ENCODE data around the gene APP. TPM values are rescaled to one million over a fixed set of nuclear protein-coding genes. Genes with fewer than 3 reads are reported as not detected.

Gene APP
- total and polyA plus RNA-seq, 12 donors = 106 to 434 (median 389) TPM

GRCh38 chr21:25834381-25834780, 336.2 kb downstream of the APP start:
- no peak for TF ChIP-seq CTCF (IDR thresholded peaks at IDR 0.05)
- Histone ChIP-seq H3K27ac (no peak overlapping the region), H3K27me3 (no peaks in the 10 kb centered on the region), H3K9me3 (peaks cover 0 to 26% (median 3%) of the 10 kb centered on the region in 11 donors), H3K4me1 (no peaks in the 10 kb centered on the region), H3K36me3 (no peaks in the 10 kb centered on the region), H3K4me3 (no peak overlapping the region)
- no peak for DNase-seq
- intact Hi-C loops (cut with DNase I) = no loop called here
- 79 to 88% methylated on average over 3 of the region's 3 CpGs for WGBS, 2 donors
- no peak for ATAC-seq

- H3K4me1 ChIP-seq = no peaks in the 10 kb centered on the region
- H3K27me3 ChIP-seq = no peaks in the 10 kb centered on the region
- ATAC-seq = no peak
- H3K9me3 ChIP-seq = peaks cover 0 to 22% (median 3%) of the 10 kb centered on the region in 11 donors
- H3K36me3 ChIP-seq = no peaks in the 10 kb centered on the region
- H3K27ac ChIP-seq = no peak overlapping the region
- 71 to 80% methylated on average over 2 of the region's 2 CpGs for WGBS, 2 donors
- no peak for TF ChIP-seq CTCF (IDR thresholded peaks at IDR 0.05)
- intact Hi-C loops (cut with DNase I) = no loop called here
- no peak overlapping the region for H3K4me3 ChIP-seq
- DNase-seq = no peak
Observed at GRCh38 chr21:25831300-25831960, 339.1 kb downstream of the APP start.
